Pancreas (tissue), 10 donors: Measurements from ENCODE around the gene SYNPO2. TPM values are rescaled to one million over a fixed set of nuclear protein-coding genes. Genes with fewer than 3 reads are reported as not detected.
A peak's percentile ranks its signal among the peaks of the same experiment; 100 is the strongest.
"Not testable (repeated sequence)": the region's sequence is repeated elsewhere in the genome, so short reads cannot be mapped to it uniquely, and the experiment has no call there.

ENCODE experiments used
- ATAC-seq, 4 donors: fragments of 200-7000 bp; cut with Tn5 transposase; one replicate each; pipeline versions ENCODE4 v1.8.0 to v1.9.1; 2020; ENCODE audit warnings: mild to moderate bottlenecking in 4 of 4, moderate library complexity in 4 of 4
- DNase-seq, 6 donors: peaks; one replicate each; pipeline ENCODE4 v3.0.0-alpha.2; 2020
- FAIRE-seq: peaks from 2 replicates; lab custom pipeline; 2012; peaks lifted over from hg19 to GRCh38; lab: Jason Lieb, UNC
- H3K27ac ChIP-seq, 4 donors: fragments of 200-600 bp; sonication (generic); 1 replicate in 3 of 4; 2 replicates in 1 of 4; pipeline versions ENCODE4 v1.5.0 to v1.8.0; 2020
- H3K27me3 ChIP-seq, 4 donors: fragments of 200-600 bp; one replicate each; pipeline ENCODE4 v1.8.0; 2021
- H3K36me3 ChIP-seq, 3 donors: fragments of 200-600 bp; sonication (generic) in 1 of 3; one replicate each; pipeline versions ENCODE4 v1.5.0 to v1.8.0; 2020 to 2021
- H3K4me1 ChIP-seq, 3 donors: fragments of 200-600 bp; one replicate each; pipeline ENCODE4 v1.8.0; 2021
- H3K4me3 ChIP-seq, 4 donors: fragments of 200-600 bp; sonication (generic) in 2 of 4; one replicate each; pipeline versions ENCODE4 v1.5.0 to v1.8.0; 2020 to 2021
- H3K9me3 ChIP-seq, 4 donors: fragments of 200-600 bp; one replicate each; pipeline ENCODE4 v1.8.0; 2021
- WGBS, 2 donors: extraction: QIAGEN DNeasy Blood & Tissue Kit; methylation state at CpG; one replicate each; pipeline ENCODE4 v1.1.7; 2013; 5-methylcytosine and 5-hydroxymethylcytosine counted together
- intact Hi-C, 3 donors: fragments of 100-400 bp; cut with DNase I; formaldehyde crosslinking; loops; one replicate each; pipeline versions ENCODE4 v1.11.1 to v1.14.2; 2022
- polyA plus RNA-seq, 2 donors: library from polyadenylated mRNA; stranded (reverse); fragments of 200-250 nt; gene quantifications; one replicate each; pipeline ENCODE4 v1.2.3, GENCODE V29; 2013
- total RNA-seq, 6 donors: library from RNA; stranded (reverse); fragmentation: NEBNext Ultra II Directional in 4 of 6; extraction: Animal tissue kit (Norgen Biotek cat#: 25700) in 4 of 6; gene quantifications; one replicate each; pipeline versions ENCODE4 v1.2.1 to v1.2.4, GENCODE V29; 2021 to 2023
- TF ChIP-seq, protein P1 (sequence below), 4 donors: fragments of 200-600 bp; sonication (generic) in 3 of 4; IDR thresholded peaks; one replicate each; pipeline versions ENCODE4 v1.5.0 to v1.8.0; 2021; ENCODE audit warnings: antibody characterized with exemption in 4 of 4
- donor health status: healthy with polysubstance abuse.
- donor health status: DM: no; HTN: no; CAD: no; lungs with moderate emphysema.
- donor health status: DM: no; HTN: no; CAD: no.
- donor health status: control.
- donor health status: control.
- donor health status: Bipolar disorder and iron deficiency.
- donor health status: DM: yes; HTN: yes; CAD: no.
- donor health status: DM: no; HTN: no; CAD: no.
- donor health status: DM: no; HTN: no; CAD: no.
- donor health status: DM: yes; HTN: yes; CAD: no.

Gene SYNPO2
- total and polyA plus RNA-seq, 8 donors: 2.1 to 10.9 (median 4.1) TPM

DNA sequence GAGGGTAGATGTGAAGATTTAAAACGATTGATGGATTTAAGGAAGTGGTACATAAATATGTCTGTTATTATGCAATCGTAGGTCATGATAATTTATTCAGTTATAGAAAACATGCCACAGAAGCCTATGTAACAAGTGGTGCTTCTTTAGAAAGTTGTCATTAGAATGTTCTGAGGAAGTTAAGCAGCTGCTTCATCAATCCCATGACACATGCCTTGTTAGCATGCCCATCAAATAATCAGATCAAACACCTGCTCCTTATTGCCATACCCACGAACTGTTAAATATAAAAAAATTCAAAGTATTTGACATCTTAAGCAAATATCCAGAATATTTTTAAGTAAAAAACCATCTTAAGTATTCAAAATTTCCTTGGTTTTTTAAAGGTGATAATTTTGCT, 170.6 kb downstream of the SYNPO2 start:
- H3K4me3 ChIP-seq: no peak overlapping the region
- FAIRE-seq: no peak
- H3K27me3 ChIP-seq: peaks cover 0 to 4% (median 0%) of the 10 kb centered on the region in 4 donors
- WGBS, 2 donors: 36 to 43% methylated on average over 3 of the region's 3 CpGs
- H3K4me1 ChIP-seq: no peaks in the 10 kb centered on the region
- TF ChIP-seq, protein P1, sequence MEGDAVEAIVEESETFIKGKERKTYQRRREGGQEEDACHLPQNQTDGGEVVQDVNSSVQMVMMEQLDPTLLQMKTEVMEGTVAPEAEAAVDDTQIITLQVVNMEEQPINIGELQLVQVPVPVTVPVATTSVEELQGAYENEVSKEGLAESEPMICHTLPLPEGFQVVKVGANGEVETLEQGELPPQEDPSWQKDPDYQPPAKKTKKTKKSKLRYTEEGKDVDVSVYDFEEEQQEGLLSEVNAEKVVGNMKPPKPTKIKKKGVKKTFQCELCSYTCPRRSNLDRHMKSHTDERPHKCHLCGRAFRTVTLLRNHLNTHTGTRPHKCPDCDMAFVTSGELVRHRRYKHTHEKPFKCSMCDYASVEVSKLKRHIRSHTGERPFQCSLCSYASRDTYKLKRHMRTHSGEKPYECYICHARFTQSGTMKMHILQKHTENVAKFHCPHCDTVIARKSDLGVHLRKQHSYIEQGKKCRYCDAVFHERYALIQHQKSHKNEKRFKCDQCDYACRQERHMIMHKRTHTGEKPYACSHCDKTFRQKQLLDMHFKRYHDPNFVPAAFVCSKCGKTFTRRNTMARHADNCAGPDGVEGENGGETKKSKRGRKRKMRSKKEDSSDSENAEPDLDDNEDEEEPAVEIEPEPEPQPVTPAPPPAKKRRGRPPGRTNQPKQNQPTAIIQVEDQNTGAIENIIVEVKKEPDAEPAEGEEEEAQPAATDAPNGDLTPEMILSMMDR (IDR thresholded peaks at IDR 0.05): no peak
- no peaks in the 10 kb centered on the region for H3K36me3 ChIP-seq
- no peak for DNase-seq
- ATAC-seq: no peak
- intact Hi-C loops: no loop called here
- no peak overlapping the region for H3K27ac ChIP-seq
- no peaks in the 10 kb centered on the region for H3K9me3 ChIP-seq

DNA sequence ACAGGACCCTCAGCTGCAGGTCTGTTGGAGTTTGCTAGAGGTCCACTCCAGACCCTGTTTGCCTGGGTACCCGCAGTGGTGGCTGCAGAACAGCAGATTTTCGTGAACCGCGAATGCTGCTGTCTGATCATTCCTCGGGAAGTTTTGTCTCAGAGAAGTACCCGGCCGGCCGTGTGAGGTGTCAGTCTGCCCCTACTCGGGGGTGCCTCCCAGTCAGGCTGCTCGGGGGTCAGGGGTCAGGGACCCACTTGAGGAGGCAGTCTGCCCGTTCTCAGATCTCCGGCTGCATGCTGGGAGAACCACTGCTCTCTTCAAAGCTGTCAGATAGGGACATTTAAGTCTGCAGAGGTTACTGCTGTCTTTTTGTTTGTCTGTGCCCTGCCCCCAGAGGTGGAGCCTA, 178.5 kb downstream of the SYNPO2 start:
- ATAC-seq, H3K27ac ChIP-seq, H3K36me3 ChIP-seq, H3K9me3 ChIP-seq, H3K4me1 ChIP-seq, H3K4me3 ChIP-seq, intact Hi-C loops, FAIRE-seq, H3K27me3 ChIP-seq: not testable (repeated sequence)
- DNase-seq: peak in 1 of 6 donors; percentile 51
- WGBS, 2 donors: 53 to 63% methylated on average over 5 to 9 of the region's 12 CpGs

DNA sequence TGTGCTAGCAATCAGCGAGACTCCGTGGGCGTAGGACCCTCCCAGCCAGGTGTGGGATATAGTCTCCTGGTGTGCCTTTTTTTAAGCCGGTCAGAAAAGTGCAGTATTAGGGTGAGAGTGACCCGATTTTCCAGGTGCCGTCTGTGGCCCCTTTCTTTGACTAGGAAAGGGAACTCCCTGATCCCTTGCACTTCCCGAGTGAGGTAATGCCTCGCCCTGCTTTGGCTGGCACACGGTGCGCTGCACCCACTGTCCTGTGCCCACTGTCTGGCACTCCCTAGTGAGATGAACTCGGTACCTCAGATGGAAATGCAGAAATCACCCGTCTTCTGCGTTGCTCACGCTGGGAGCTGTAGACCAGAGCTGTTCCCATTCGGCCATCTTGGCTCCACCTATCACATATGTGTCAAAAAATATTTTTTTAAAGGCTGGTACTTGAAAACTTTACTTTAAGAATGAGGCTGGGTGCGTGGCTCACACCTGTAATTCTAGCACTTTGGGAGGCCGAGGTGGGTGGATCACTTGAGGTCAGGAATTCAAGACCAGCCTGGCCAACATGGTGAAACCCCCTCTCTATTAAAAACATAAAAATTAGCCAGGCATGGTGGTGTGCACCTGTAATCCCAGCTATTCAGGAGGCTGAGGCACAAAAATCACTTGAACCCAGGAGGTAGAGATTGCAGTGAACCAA, 179.2 kb downstream of the SYNPO2 start:
- FAIRE-seq, intact Hi-C loops, H3K9me3 ChIP-seq, H3K27ac ChIP-seq, H3K36me3 ChIP-seq, H3K4me1 ChIP-seq, H3K27me3 ChIP-seq, ATAC-seq, H3K4me3 ChIP-seq: not testable (repeated sequence)
- WGBS, 2 donors: 53 to 73% methylated on average over 17 of the region's 17 CpGs
- peak in 1 of 6 donors; percentile 11 for DNase-seq

DNA sequence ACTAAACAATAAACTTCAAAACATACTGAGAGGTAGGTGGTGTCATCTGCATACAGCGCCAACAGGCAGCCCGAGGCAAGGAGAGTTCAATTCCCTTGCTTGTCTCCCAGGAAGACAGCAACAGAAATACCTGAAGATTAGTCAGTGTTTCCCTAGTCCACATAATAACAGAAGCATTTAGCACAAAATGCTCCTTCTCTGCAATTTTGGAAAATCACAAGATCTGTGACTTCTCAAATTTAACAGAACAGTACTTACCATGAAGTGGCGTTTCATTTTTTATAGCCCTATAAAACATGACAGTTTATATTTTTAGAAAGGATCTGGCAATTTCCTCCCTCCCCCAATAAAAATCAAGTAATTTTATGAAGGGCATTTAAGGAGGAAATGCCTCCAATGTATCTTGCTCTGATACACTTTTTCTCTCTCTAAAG, 179.9 kb downstream of the SYNPO2 start:
- intact Hi-C loops: no loop called here

DNA sequence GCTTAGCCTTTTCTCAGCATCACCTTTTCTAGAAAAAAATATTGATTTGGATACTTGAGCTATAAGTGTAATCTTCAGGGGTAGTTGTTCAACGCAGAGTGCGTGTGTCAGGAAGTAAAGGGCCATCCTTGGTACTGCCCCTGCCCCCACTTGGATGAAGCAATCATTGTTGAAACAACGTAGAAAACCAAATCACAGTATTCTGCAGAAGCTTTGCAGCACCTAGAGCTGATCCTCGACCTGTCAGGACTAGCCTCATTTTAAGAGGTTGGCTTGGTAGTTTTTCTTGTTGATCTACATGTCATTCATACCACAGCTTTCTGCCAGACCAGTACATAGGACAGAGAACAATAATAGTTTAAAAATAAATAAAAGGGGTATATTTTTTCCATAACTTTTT, 181.6 kb downstream of the SYNPO2 start:
- Histone ChIP-seq H3K4me1 (no peaks in the 10 kb centered on the region), H3K27ac (no peak overlapping the region), H3K4me3 (no peak overlapping the region), H3K36me3 (no peaks in the 10 kb centered on the region), H3K9me3 (no peaks in the 10 kb centered on the region), H3K27me3 (no peaks in the 10 kb centered on the region)
- FAIRE-seq: no peak
- TF ChIP-seq, protein P1 (IDR thresholded peaks at IDR 0.05): no peak
- intact Hi-C loops: no loop called here
- WGBS, 2 donors: 48 to 59% methylated on average over 4 of the region's 4 CpGs
- no peak for DNase-seq
- ATAC-seq: no peak

More for the DNA sequence above, 179.9 kb downstream of the SYNPO2 start:
- ATAC-seq (no peak), DNase-seq (no peak), FAIRE-seq (no peak)
- no peak overlapping the region for H3K4me3 ChIP-seq
- H3K4me1 ChIP-seq: no peaks in the 10 kb centered on the region
- H3K36me3 ChIP-seq: no peaks in the 10 kb centered on the region
- no peak overlapping the region for H3K27ac ChIP-seq
- TF ChIP-seq, protein P1 (IDR thresholded peaks at IDR 0.05): no peak
- 82 to 87% methylated on average over 3 of the region's 3 CpGs for WGBS, 2 donors
- no peaks in the 10 kb centered on the region for H3K27me3 ChIP-seq
- H3K9me3 ChIP-seq: no peaks in the 10 kb centered on the region
